ENCODE measurements around the gene TNRC6A.
"Not testable (repeated sequence)": the region's sequence is repeated elsewhere in the genome, so short reads cannot be mapped to it uniquely, and the experiment has no call there.

TNRC6A gene

DNA sequence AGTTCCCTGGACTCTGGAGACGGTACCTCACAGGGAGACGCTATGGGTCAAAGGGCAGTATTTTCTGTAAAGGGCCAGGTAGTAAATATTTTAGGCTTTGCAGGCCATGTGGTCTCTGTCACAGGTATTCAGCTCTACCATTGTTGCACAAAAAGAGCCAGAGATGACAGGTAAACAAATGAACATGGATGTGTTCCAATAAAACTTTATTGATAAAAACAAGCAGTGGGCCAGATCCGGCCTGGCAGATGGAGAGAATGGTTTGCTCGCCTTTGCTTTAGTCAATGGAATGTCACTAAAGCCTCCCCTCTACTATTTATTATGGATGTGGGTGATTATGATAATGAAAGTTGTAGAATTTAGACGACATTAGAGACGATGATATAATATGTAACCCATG lies 107.4 kb downstream of the TNRC6A start:
- in situ Hi-C loops (cut with HindIII; ENCODE audit: low sequenced_read_pairs) = no loop called here
- H3K4me3 ChIP-seq (ENCODE audit: low read depth, low read length) = no peak overlapping the region
- DNase-seq (ENCODE audit: low read depth, low spot score) = no peak
- no peak for TF ChIP-seq CTCF (IDR thresholded peaks at IDR 0.05; ENCODE audit: low read depth, low read length)

GRCh38 chr16:24837969-24838368 lies 108.5 kb downstream of the TNRC6A start:
- H3K4me3 ChIP-seq (ENCODE audit: low read depth, low read length) = no peak overlapping the region
- no peak for DNase-seq (ENCODE audit: low read depth, low spot score)
- in situ Hi-C loops (cut with HindIII; ENCODE audit: low sequenced_read_pairs) = no loop called here
- no peak for TF ChIP-seq CTCF (IDR thresholded peaks at IDR 0.05; ENCODE audit: low read depth, low read length)

DNA sequence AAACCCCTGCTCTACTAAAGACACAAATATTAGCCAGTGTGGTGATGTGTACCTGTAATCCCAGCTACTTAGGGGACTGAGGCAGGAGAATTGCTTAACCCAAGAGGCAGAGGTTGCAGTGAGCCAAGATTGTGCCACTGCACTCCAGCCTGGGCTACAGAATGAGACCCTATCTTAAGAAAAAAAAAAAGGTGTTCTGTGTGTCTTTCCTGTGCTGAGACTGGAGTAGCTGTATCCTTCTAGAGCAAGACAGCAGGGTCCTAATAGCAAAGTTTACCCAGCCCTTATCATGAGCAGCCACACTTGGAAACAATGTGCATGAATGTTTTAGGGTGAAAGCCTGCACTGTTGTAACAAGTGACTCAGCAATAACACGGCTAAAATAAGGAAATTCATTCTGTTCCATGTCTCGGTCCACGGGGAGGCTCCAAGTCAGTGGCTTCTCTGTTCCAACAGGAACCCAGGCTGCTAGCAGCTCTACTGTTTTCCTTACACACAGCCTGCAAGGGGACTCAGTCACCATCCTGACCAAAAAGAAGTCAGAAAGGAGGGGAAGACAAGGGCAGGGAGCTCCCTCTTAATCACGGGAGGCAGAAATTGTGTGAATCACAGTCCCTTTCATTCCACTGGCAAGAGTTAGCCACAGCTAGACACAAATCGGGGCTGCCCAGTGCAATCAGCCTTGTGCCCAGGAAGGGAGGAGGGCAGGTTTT lies 109.3 kb downstream of the TNRC6A start:
- TF ChIP-seq CTCF (IDR thresholded peaks at IDR 0.05; ENCODE audit: low read depth, low read length) = no peak
- DNase-seq (ENCODE audit: low read depth, low spot score) = peak; percentile 70
- H3K4me3 ChIP-seq (ENCODE audit: low read depth, low read length) = no peak overlapping the region
- in situ Hi-C loops (cut with HindIII; ENCODE audit: low sequenced_read_pairs) = no loop called here

GRCh38 chr16:24839347-24839972 lies 110.0 kb downstream of the TNRC6A start:
- no peak for TF ChIP-seq CTCF (IDR thresholded peaks at IDR 0.05; ENCODE audit: low read depth, low read length)
- no peak for DNase-seq (ENCODE audit: low read depth, low spot score)
- H3K4me3 ChIP-seq (ENCODE audit: low read depth, low read length) = no peak overlapping the region
- in situ Hi-C loops (cut with HindIII; ENCODE audit: low sequenced_read_pairs) = no loop called here

DNA sequence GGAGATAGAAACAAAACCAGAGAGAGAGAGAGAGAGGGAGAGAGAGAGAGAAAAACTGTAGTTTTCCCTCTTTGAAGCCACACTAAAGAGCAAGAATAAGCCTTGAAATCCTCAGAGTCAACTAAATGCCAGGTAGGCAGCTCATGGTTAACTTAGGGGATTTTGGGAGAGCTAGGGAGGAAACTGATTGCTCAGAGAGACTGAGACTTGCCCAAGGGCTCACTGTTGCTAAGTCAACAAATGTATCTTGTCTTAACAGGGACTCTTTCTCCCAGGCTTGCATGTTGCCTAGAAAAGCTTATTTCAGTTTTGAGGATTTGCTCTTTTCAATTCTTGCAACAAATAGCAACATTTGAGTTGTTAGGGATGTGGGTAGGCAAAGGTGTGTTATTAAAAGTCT lies 111.8 kb downstream of the TNRC6A start:
- in situ Hi-C loops (cut with HindIII; ENCODE audit: low sequenced_read_pairs) = no loop called here
- TF ChIP-seq CTCF (IDR thresholded peaks at IDR 0.05; ENCODE audit: low read depth, low read length) = no peak
- DNase-seq (ENCODE audit: low read depth, low spot score) = no peak
- no peak overlapping the region for H3K4me3 ChIP-seq (ENCODE audit: low read depth, low read length)

DNA sequence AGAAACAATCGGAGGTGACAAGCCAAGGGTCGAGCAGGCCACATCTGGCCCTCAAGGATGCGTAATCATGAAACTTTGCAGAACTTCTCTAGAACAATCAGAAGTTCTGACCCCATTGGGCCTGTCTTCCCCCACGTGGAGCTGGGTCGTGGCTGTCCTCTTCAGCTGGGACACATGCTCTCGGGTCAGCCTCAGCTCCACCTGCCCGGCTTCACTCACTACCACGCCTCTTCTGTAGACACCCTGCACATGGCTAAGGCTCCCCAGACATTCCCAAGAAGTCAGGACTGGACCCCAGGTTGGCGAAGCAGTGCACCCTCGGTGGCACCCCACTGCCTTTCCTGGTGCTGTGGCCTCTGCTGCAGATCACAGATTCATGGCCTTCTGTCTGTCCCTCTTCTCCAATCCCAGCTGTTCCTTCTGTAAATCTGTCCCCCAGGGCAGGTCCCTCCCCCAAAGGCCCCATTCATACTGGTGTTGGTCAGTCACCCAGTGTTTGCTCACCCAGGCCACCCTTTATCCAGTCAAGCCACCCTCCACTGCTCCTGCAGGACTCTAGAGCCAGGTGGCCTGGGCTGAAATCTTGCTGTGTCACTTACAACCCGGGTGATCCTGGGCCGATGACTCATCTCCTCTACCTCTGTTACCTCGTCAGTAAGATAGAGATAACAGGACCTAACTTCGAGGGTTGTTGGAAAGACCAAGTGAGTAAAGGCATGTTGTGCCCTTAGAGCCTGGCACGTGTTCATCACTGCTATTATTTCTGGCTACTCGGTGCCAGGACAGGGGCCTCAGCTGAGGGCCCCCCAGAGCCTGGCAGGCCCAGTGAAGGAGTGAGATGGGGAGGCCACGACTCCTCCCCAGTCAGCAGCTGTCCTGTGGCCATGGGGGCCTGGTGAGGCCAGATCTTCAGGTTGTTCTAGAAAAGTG lies 114.9 kb downstream of the TNRC6A start:
- in situ Hi-C loops (cut with HindIII; ENCODE audit: low sequenced_read_pairs) = no loop called here
- H3K4me3 ChIP-seq (ENCODE audit: low read depth, low read length) = no peak overlapping the region
- TF ChIP-seq CTCF (IDR thresholded peaks at IDR 0.05; ENCODE audit: low read depth, low read length) = no peak
- DNase-seq (ENCODE audit: low read depth, low spot score) = no peak

DNA sequence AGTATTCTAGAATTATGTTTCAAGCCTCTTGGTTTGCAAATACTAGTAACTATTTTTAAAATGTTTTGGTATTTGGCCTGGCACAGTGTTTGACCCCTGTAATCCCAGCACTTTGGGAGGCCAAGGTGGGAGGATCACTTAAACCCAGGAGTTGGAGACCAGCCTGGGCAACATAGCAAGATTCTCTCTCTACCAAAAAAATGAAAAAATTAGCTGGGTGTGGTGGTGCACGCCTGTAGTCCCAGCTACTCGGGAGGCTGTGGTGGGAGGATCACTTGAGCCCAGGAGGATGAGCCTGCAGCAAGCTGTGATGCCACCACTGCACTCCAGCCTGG lies 115.5 kb downstream of the TNRC6A start:
- in situ Hi-C loops (cut with HindIII; ENCODE audit: low sequenced_read_pairs); H3K4me3 ChIP-seq (ENCODE audit: low read depth, low read length); DNase-seq (ENCODE audit: low read depth, low spot score): not testable (repeated sequence)

Measured in astrocyte of the spinal cord (primary cell).